NCI-H1417 treated with DMSO at 0.1 percent for 48 hours (cell line): ENCODE results near the gene CYP46A1.
"Not testable (repeated sequence)": the region's sequence is repeated elsewhere in the genome, so short reads cannot be mapped to it uniquely, and the experiment has no call there.

Source experiments
- DNase-seq: peaks from one replicate; lab custom pipeline; 2025; lab: John Stamatoyannopoulos, UW

Gene CYP46A1

GRCh38 chr14:99757331-99758070, 73.4 kb downstream of the CYP46A1 start:
- DNase-seq: no peak

- no peak for DNase-seq
Observed at GRCh38 chr14:99758121-99758821, 74.2 kb downstream of the CYP46A1 start.

- no peak for DNase-seq
Observed at GRCh38 chr14:99758872-99759545, 74.9 kb downstream of the CYP46A1 start.

- DNase-seq: no peak
Observed at GRCh38 chr14:99759546-99759925, 75.4 kb downstream of the CYP46A1 start.

- no peak for DNase-seq
Observed at GRCh38 chr14:99760817-99761216, 76.7 kb downstream of the CYP46A1 start.

- DNase-seq: not testable (repeated sequence)
Observed at GRCh38 chr14:99762911-99763310, 78.8 kb downstream of the CYP46A1 start.

- no peak for DNase-seq
Observed at GRCh38 chr14:99763527-99764221, 79.6 kb downstream of the CYP46A1 start.

- no peak for DNase-seq
Observed at GRCh38 chr14:99764222-99764706, 80.2 kb downstream of the CYP46A1 start.

- DNase-seq: no peak
Observed at GRCh38 chr14:99768381-99768780, 84.3 kb downstream of the CYP46A1 start.

GRCh38 chr14:99769123-99769522, 85.0 kb downstream of the CYP46A1 start:
- DNase-seq: no peak

- no peak for DNase-seq
Observed at GRCh38 chr14:99769799-99770198, 85.7 kb downstream of the CYP46A1 start.

- DNase-seq: no peak
Observed at GRCh38 chr14:99772371-99773283, 88.5 kb downstream of the CYP46A1 start.

GRCh38 chr14:99773521-99774497, 89.7 kb downstream of the CYP46A1 start:
- no peak for DNase-seq

GRCh38 chr14:99774556-99775307, 90.6 kb downstream of the CYP46A1 start:
- DNase-seq: no peak

GRCh38 chr14:99775351-99775750, 91.3 kb downstream of the CYP46A1 start:
- no peak for DNase-seq
